GM12892 (cell line): Measurements from ENCODE around the gene LRRC3.
"Not testable (repeated sequence)": the region's sequence is repeated elsewhere in the genome, so short reads cannot be mapped to it uniquely, and the experiment has no call there.

Experiments used
- DNase-seq: peaks from one replicate; pipeline ENCODE4 v3.0.0; 2011; ENCODE audit not compliant: insufficient read length
- FAIRE-seq: peaks from 2 replicates; lab custom pipeline; 2011; peaks lifted over from hg19 to GRCh38; lab: Jason Lieb, UNC
- POLR2A ChIP-seq: IDR thresholded peaks from 2 replicates; pipeline ENCODE4 v1.6.1; 2011; ENCODE audit warnings: low read depth, low read length, control low read depth
- POLR2AphosphoS5 ChIP-seq: IDR thresholded peaks from 2 replicates; pipeline ENCODE4 v1.6.1; 2011; ENCODE audit warnings: low read depth, low read length, control low read depth
- TAF1 ChIP-seq: IDR thresholded peaks from 2 replicates; pipeline ENCODE4 v1.6.1; 2011; ENCODE audit warnings: low read depth, mild to moderate bottlenecking, control low read depth, low read length, borderline replicate concordance

LRRC3 gene

DNA sequence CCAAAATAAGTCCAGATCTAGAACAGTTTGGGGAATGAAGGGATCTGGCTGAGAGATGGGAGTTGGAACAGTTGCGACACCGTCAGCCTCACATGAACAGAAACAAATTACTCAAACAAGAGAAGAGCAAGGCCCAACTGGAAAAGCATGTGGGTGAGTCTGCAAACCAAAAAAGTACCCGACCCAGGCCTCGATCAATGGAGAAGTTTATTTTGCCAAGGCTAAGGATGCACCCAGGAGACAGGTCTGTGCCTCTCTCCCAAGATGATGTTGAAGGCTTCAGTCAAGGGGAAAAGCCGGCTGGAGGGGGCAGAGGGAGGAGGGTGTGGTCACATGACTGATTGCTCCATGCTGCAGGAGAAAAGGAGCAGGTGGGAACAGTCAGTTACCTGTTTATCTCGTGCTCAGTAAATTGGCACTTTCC lies 42.4 kb downstream of the LRRC3 start:
- TF ChIP-seq TAF1 (no peak), POLR2A (no peak), POLR2AphosphoS5 (no peak)
- no peak for FAIRE-seq
- no peak for DNase-seq

DNA sequence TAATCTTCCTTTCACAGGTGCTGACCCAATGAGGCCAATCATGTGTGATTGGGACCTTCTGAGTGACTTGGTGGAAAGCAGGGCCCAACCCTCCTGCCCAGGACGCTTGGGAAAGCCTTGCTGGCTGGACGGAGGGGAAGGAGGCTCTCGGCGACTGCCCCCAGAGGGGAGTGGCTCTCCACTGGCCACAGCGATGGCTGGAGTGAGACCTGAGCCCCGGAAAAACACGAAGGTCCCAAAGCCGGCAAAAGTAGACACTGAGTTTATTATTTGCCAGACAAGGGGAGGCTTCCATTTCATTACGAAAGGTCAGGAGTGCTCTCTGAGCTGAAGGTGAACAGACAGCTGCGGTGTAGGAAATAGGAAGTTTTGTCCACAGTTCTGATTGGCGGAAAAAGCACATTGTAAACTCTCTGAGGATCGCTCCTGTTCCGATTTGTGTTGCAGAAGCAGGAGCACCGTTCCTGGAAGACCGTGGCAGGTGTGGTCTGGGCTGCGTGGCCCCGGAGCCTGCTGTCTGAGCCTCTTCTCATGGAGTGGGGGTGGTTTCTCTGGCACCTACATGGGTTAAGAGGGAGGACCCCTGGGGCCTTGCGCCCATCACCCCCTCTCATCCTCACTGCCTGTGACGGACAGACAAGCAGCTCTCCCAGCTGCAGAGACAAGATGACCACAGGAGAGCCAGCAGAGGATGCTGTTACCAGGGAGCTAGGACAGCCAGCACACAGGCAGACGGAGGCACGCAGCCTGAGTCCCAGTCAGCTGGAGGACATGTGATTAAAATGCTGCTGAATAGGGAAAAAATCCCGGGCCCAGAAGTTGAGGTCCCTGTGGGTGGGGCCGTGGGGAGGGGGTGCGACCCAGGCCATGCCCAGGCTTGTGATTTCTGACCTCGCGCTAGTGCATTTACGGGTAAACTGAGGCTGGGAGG lies 43.2 kb downstream of the LRRC3 start:
- FAIRE-seq: no peak
- no peak for DNase-seq
- TF ChIP-seq TAF1: no peak
- no peak for TF ChIP-seq POLR2A
- TF ChIP-seq POLR2AphosphoS5: no peak

DNA sequence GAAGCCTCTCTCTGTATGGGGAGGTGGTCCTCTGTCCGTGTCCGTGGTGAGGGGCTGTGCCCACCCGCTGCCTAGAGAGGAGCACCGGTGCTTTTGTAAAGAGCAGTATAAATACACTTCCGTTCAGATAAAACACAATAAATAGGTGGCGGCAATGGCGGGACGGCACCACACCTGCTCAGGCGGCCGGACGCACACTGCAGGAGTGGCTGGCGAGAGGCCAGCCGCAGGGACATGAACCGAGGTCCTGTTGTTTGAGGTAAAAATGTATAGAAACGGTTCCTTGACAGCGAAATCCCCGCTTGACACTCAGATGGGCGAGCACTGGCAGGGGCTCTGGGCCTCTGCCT lies 43.9 kb downstream of the LRRC3 start:
- FAIRE-seq (no peak), DNase-seq (no peak)
- no peak for TF ChIP-seq POLR2AphosphoS5
- TF ChIP-seq POLR2A: no peak
- no peak for TF ChIP-seq TAF1

DNA sequence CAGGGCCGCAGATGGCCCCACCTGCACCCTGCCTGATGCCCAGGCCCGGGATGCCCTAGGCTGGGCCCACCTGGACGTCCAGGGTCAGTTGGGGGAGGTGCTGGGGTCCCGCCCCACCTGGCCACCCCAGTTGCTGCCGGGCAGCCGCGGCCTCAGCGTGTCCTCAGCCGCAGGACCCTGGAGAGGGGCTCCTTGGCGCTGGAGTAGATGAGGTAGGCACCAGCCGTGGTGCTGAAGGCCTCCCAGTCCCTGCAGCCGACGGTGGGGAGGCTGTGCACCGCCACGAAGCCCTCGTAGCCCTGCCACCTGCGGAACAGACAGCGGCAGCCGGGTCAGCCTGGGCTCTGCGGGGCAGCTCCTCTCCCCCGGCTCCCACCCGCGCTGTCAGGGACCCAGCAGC lies 44.3 kb downstream of the LRRC3 start:
- no peak for FAIRE-seq
- no peak for DNase-seq
- no peak for TF ChIP-seq TAF1
- TF ChIP-seq POLR2AphosphoS5: no peak
- no peak for TF ChIP-seq POLR2A

DNA sequence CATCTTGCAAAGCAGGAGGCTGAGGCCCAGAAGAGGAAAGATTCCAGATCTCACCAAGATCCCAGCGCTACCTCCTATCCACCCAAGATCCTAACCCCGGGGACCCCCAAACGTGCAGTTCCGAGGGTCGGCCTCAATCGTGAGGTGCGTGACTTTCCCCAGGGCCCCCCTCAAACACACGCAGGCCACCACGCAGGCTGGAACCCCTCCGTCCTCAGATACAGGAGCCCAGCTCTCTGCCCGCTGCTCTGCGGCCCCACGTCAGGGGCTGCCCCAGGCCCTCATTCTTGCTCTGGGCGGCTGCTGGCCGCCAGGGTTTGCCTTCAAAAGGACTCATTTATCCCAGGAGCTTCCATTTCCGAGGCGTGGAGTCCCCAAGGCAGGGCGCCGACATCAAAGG lies 44.8 kb downstream of the LRRC3 start:
- TF ChIP-seq TAF1 (no peak), POLR2A (no peak), POLR2AphosphoS5 (no peak)
- FAIRE-seq (no peak), DNase-seq (no peak)

DNA sequence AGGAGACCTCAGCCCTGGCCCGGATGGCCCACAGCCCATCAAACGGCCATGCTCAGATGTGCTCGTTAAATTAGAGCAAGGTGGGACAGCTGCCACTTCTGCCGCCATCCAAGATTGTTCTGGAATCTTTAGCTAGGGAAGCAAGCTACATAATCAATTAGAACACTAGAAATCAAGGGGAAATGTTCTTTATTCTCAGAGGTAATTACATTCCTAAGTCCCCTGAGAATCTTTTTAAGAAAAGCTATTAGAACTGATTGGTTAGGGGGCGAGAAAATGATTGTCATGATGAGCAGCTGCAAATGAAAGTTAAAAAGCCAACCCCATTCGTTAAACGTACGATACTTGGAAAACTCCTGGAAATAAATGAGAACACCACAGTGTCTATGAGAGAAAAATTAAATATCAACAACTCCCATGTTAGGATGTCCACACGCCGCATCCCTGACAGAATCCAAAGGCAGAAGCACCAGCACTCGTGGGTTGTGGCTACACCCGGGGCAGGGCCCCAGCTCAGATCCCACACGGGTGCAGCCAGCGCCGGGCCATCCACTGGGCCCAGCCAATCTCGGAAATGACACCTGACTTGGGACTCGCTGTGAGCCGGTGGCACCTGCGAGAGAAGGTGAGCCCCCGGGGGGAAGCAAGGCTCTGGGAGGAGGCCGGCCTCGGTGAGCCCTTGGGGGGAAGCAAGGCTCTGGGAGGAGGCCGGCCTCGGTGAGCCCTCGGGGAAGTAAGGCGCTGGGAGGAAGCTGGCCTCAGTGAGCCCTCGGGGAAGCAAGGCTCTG lies 47.1 kb downstream of the LRRC3 start:
- no peak for DNase-seq
- no peak for FAIRE-seq

DNA sequence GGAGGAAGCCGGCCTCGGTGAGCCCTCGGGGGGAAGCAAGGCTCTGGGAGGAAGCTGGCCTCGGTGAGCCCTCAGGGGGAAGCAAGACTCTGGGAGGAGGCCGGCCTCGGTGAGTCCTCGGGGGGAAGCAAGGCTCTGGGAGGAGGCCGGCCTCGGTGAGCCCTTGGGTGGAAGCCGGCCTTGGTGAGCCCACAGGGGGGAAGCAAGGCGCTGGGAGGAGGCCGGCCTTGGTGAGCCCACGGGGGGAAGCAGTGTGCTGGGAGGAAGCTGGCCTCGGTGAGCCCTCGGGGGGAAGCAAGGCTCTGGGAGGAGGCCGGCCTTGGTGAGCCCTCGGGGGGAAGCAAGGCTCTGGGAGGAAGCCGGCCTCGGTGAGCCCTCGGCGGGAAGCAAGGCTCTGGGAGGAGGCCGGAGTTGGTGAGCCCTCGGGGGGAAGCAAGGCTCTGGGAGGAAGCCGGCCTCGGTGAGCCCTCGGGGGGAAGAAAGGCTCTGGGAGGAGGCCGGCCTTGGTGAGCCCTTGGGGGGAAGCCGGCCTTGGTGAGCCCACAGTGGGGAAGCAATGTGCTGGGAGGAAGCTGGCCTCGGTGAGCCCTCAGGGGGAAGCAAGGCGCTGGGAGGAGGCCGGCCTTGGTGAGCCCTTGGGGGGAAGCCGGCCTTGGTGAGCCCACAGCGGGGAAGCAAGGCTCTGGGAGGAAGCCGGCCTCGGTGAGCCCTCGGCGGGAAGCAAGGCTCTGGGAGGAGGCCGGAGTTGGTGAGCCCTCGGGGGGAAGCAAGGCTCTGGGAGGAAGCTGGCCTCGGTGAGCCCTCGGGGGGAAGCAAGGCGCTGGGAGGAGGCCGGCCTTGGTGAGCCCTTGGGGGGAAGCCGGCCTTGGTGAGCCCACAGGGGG lies 47.9 kb downstream of the LRRC3 start:
- not testable (repeated sequence) for DNase-seq, FAIRE-seq

More for the DNA sequence above, 47.1 kb downstream of the LRRC3 start:
- TF ChIP-seq TAF1 (no peak), POLR2A (no peak), POLR2AphosphoS5 (no peak)

DNA sequence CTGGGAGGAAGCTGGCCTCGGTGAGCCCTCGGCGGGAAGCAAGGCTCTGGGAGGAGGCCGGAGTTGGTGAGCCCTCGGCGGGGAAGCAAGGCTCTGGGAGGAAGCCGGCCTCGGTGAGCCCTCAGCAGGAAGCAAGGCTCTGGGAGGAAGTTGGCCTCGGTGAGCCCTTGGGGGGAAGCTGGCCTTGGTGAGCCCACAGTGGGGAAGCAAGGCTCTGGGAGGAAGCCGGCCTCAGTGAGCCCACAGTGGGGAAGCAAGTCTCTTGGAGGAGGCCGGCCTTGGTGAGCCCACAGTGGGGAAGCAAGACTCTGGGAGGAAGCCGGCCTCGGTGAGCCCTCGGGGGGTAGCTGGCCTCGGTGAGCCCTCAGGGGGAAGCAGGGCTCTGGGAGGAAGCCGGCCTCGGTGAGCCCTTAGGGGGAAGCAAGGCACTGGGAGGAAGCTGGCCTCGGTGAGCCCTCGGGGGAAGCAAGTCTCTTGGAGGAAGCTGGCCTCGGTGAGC lies 48.6 kb downstream of the LRRC3 start:
- no peak for DNase-seq
- FAIRE-seq: no peak

DNA sequence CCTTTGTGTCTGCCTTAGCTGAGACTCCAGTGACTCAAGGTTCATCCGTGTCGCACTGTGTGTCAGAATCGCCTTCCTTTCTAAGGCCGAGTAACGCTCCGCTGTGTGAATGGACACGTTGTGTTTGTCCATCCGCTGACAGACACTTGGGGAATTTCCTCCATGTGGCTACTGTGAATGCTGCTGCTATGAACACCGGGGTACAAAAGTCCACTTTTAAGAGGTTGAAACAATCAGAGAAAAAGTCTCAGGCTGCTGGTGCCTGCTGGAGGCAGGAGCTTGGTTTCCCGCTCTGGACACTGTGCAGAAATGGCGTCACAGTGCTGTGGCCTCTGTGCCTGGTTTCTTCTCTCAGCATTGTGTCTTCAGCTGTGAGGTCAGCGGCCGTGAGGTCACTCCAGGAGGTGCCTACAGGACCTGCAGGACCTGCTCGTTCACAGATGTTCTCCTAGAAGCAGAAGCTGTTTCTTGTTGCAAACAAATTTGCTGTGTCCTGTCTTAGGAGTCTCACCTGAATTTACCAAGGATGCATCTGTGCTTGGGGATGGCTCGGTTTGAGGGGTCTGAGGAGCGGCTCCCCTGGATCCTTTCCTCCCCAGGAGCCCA lies 50.5 kb downstream of the LRRC3 start:
- FAIRE-seq (no peak), DNase-seq (no peak)
- TF ChIP-seq POLR2A: no peak
- no peak for TF ChIP-seq POLR2AphosphoS5
- no peak for TF ChIP-seq TAF1

More for the DNA sequence above, 48.6 kb downstream of the LRRC3 start:
- no peak for TF ChIP-seq POLR2A
- no peak for TF ChIP-seq TAF1
- no peak for TF ChIP-seq POLR2AphosphoS5

DNA sequence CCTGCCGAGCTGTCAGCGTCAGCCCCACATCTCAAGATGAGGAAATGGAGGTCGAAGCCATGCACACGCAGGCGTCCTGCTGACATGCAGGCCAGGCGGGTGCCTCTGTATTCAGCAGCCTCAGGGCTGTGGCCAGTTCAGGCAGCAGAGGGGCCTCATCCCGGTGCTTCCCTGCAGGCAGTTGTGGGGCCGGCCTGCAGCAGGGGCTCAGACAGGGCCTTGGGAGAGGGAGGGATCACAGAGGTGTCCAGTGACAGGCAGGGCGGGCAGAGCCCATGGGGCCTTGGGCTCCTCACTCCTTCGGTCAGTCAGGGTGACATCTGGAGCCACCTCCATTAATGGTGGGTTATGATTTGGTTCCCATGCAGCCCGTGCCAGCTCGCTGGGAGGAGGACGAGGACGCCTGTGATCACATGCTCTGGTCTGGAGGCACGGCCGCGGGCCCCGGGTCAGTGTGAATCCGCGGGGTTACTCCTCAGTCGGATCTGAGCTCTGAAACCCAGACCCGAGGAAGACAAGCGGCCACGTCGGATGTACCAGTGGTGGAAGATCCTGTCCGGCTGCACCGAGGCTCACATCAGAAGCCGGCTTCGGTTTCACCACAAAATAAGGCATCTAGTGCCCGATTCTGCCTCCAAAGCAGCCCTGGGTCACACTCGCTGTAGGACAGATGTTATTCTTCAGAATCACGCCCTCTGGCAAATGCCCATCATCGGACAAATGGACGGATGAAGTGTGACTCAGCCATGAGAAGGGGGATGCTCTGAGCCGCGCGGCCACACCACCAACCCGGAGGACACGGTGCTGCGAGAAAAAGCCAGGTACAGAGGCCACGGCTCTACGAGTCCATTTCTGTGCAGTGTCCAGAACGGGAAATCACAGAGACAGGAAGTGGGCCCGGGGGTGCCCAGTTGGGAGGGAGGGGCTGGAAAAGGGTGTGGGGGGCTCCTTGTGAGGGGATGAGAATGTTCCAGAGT lies 51.3 kb downstream of the LRRC3 start:
- DNase-seq (no peak), FAIRE-seq (no peak)
- TF ChIP-seq POLR2A (no peak), TAF1 (no peak), POLR2AphosphoS5 (no peak)
